Activated CD4-positive, alpha-beta memory T cell treated with anti-CD3 and anti-CD28 coated beads, Interleukin-2, amount 10 ng/mL, durations not matched to agents 7 days and 5 days (primary cell): ENCODE results near the gene PSMB9. TPM values are rescaled to one million over a fixed set of nuclear protein-coding genes. Genes with fewer than 3 reads are reported as not detected.
A peak's percentile ranks its signal among the peaks of the same experiment; 100 is the strongest.

Source experiments
- CTCF ChIA-PET: fragments of 350-600 bp; sonication (Branson Sonifier 250); formaldehyde crosslinking; loops from one replicate; lab custom pipeline; 2021; ENCODE audit warnings: antibody characterized with exemption, inconsistent platforms; lab: Charles Lee
- POLR2A ChIA-PET: fragments of 350-600 bp; sonication (Branson Sonifier 250); formaldehyde crosslinking; loops from one replicate; lab custom pipeline; 2021; ENCODE audit warnings: antibody characterized with exemption; lab: Charles Lee
- DNase-seq: peaks from one replicate; pipeline ENCODE4 v3.0.0-alpha.2; 2020
- H3K27ac Mint-ChIP-seq: one replicate; pipeline ENCODE4 v1.8.0; 2021; ENCODE audit warnings: mild to moderate bottlenecking, mixed read lengths
- H3K27me3 Mint-ChIP-seq: one replicate; pipeline ENCODE4 v1.8.0; 2021; ENCODE audit warnings: mixed read lengths
- H3K36me3 Mint-ChIP-seq: one replicate; pipeline ENCODE4 v1.8.0; 2021; ENCODE audit warnings: low read depth, mixed read lengths
- H3K4me1 Mint-ChIP-seq: one replicate; pipeline ENCODE4 v1.8.0; 2021; ENCODE audit warnings: mixed read lengths
- H3K4me3 Mint-ChIP-seq: one replicate; pipeline ENCODE4 v1.8.0; 2021; ENCODE audit warnings: mild to moderate bottlenecking, mixed read lengths
- H3K9me3 Mint-ChIP-seq: one replicate; pipeline ENCODE4 v1.8.0; 2021; ENCODE audit warnings: mixed read lengths
- total RNA-seq, 2 experiments: library from RNA; stranded (reverse); gene quantifications; one replicate each; pipeline ENCODE4 v1.2.3, GENCODE V29; 2021

Gene PSMB9
- total RNA-seq, 2 experiments from 2014 or later: 368 to 372 TPM

GRCh38 chr6:32840604-32841246 lies 13.3 kb upstream of the PSMB9 start:
- ChIA-PET POLR2A (interaction anchor here (0.6 to 16.8 kb wide), 6 partner anchors 10 to 155 kb away, joined by 3 to 1055 read pairs (median 102); partner anchors contain the start of genes BRD2, PSMB9 and TAP1), CTCF (interaction anchor here (3.6 to 6.3 kb wide), 4 partner anchors 17 to 132 kb away, joined by 37 to 337 read pairs (median 139); partner anchors contain the start of genes HLA-DMA, PSMB9 and TAP1)
- peaks cover 84% of the 10 kb centered on the region for H3K36me3 Mint-ChIP-seq
- DNase-seq: peak; percentile 65
- H3K27me3 Mint-ChIP-seq: no peaks in the 10 kb centered on the region
- H3K9me3 Mint-ChIP-seq: no peaks in the 10 kb centered on the region
- H3K4me1 Mint-ChIP-seq: peaks cover 62% of the 10 kb centered on the region
- H3K4me3 Mint-ChIP-seq: peak overlapping the region; percentile 97
- peak overlapping the region; percentile 99 for H3K27ac Mint-ChIP-seq

- H3K36me3 Mint-ChIP-seq: peaks cover 83% of the 10 kb centered on the region
- H3K9me3 Mint-ChIP-seq: no peaks in the 10 kb centered on the region
Measured at GRCh38 chr6:32842021-32842650, 11.9 kb upstream of the PSMB9 start.

DNA sequence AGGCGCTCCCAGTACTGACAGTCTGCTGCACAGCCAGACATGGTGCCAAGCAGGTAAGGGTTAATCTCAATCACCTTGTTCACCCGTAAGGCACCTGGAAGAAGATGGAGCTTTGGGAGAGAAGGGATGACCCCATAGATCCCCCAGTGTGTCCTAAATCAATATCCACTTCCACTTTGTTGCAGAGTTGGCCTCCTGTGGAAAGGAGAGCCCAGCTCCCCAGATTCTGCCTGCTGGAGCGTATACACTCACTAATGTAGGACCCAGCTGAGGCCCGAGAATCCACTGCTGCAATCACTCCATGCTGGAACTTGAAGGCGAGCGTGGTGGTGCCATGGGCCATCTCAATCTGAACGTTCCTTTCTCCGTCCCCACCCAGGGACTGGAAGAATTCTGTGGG lies 11.3 kb upstream of the PSMB9 start:
- ChIA-PET CTCF (interaction anchor here (0.6 to 6.3 kb wide), 4 partner anchors 15 to 1244 kb away, joined by 3 to 337 read pairs (median 118); partner anchors contain the start of genes PSMB9 and TAP1), POLR2A (interaction anchor here (0.7 to 16.8 kb wide), 7 partner anchors 8 to 142 kb away, joined by 3 to 1055 read pairs (median 80); partner anchors contain the start of genes BRD2, PSMB9 and TAP1)
- Mint-ChIP-seq H3K9me3 (no peaks in the 10 kb centered on the region), H3K27ac (peak overlapping the region; percentile 99), H3K36me3 (peaks cover 83% of the 10 kb centered on the region), H3K4me1 (peaks cover 59% of the 10 kb centered on the region), H3K27me3 (no peaks in the 10 kb centered on the region), H3K4me3 (peak overlapping the region; percentile 97)
- DNase-seq: no peak

More at GRCh38 chr6:32842021-32842650, 11.9 kb upstream of the PSMB9 start:
- Mint-ChIP-seq H3K27me3 (no peaks in the 10 kb centered on the region), H3K4me1 (peaks cover 58% of the 10 kb centered on the region), H3K27ac (peak overlapping the region; percentile 99), H3K4me3 (peak overlapping the region; percentile 97)
- CTCF ChIA-PET: interaction anchor here (0.6 to 6.3 kb wide), 5 partner anchors 9 to 1243 kb away, joined by 3 to 337 read pairs (median 3); partner anchors contain the start of genes PSMB9 and TAP1
- POLR2A ChIA-PET: interaction anchor here (0.7 to 16.8 kb wide), 7 partner anchors 8 to 142 kb away, joined by 3 to 1055 read pairs (median 80); partner anchors contain the start of genes BRD2, PSMB9 and TAP1
- no peak for DNase-seq

DNA sequence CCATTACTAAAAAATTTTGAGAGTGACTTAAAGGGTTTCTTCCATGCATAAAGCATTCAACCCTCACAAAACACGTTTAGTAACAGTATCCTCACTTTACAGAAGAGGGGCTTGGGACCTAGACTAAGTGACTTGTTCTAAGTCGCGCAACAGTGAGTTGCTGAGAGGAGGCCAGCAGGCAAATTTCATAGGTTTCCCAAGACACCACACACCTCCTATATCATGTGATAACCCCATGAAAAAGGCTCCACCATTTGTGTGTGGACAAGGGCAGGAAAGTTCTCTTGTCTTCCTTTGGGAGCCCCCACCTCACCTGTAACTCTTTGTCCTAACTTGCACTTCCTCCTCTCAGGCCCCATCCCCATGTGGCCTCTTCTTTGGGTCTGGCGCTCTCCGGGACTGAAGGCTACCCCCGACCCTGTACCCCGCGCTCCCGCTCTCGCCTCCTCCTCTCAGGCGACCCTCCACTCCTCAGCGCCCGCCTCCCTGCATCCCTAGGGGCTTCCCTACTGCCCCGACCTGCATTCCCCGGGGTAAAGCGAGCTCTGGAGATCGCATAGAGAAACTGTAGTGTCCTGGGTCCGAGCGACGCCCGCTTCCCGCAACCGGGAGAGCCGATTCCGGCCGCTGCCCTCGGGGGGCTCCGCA lies 10.5 kb upstream of the PSMB9 start:
- POLR2A ChIA-PET: interaction anchor here (1.9 to 16.8 kb wide), 11 partner anchors 7 to 651 kb away, joined by 4 to 1055 read pairs (median 19); partner anchors contain the start of genes BRD2, GPSM3, PSMB9 and RPS18
- peak overlapping the region; percentile 97 for H3K4me3 Mint-ChIP-seq

DNA sequence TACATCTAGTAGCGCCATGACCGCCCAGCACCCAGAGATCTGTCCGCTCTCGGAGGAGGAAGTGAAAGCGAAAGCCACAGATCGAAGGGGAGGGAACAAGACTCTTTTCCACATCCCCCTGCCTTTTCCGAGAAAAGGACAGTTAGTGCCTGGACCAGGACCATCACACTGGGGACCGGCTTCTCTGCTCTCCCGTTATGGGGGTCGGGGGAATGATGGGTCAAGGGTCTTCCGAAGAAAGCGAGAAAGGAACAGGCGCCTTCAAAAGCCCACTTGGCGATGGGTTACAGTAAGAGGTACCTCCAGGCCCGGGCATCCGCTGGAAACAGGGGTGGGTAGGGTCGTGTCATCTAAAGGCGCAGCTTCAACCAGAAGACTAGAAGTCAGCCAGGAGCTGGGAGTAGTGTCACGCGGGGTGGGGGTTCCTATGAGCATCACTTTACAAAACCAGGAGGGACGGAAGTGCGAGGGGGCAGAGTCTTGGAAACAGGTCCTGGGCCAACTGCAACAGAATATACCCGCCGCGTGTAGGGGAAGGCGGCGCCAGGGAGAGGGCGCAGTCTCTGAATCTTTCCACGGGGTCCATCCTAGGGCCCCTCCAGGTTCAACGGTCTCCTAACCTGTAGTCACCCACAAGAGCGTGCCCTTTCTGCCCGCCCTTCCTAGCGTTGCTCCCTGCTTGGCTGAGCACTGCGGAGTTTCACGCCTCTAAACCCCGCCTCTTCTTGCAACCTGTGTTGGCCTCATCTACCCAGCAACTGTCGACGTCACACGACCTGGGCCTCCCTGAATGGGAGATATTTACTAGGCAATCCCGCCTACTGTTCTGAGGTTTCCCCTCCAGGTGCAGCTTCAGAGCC lies 9.8 kb upstream of the PSMB9 start, which contains the start of gene PSMB8:
TSS of gene PSMB8 (minus strand) at position 69 of the 860 bp plus-strand sequence. CDS start at position 18, 51 bp downstream.
- H3K4me1 Mint-ChIP-seq: peaks cover 69% of the 10 kb centered on the region
- H3K4me3 Mint-ChIP-seq: peak within 1 kb of the TSS; percentile 97
- H3K27me3 Mint-ChIP-seq: no peaks in the 10 kb centered on the region
- H3K36me3 Mint-ChIP-seq: peaks cover 96% of the 10 kb centered on the region
- H3K9me3 Mint-ChIP-seq: no peaks in the 10 kb centered on the region
- DNase-seq: peak; percentile 99
- POLR2A ChIA-PET: interaction anchor here (0.7 to 16.8 kb wide), 24 partner anchors 10 to 1009 kb away, joined by 3 to 1055 read pairs (median 6); partner anchors contain the start of genes ATF6B, BRD2, GPSM3 and HLA-DMA
- peak within 1 kb of the TSS; percentile 99 for H3K27ac Mint-ChIP-seq
- CTCF ChIA-PET: interaction anchor here (1.4 to 3.9 kb wide), 8 partner anchors 12 to 140 kb away, joined by 3 to 96 read pairs (median 6); partner anchors contain the start of genes HLA-DMA, HLA-DMB, PSMB9 and TAP1

More for the DNA sequence above, 10.5 kb upstream of the PSMB9 start:
- CTCF ChIA-PET: interaction anchor here (1.5 to 3.9 kb wide), 3 partner anchors 13 to 98 kb away, joined by 3 to 96 read pairs (median 34); partner anchors contain the start of genes HLA-DMB, PSMB9 and TAP1
- H3K36me3 Mint-ChIP-seq: peaks cover 91% of the 10 kb centered on the region
- H3K4me1 Mint-ChIP-seq: peaks cover 66% of the 10 kb centered on the region
- H3K9me3 Mint-ChIP-seq: no peaks in the 10 kb centered on the region
- H3K27ac Mint-ChIP-seq: peak overlapping the region; percentile 99
- no peak for DNase-seq
- H3K27me3 Mint-ChIP-seq: no peaks in the 10 kb centered on the region

DNA sequence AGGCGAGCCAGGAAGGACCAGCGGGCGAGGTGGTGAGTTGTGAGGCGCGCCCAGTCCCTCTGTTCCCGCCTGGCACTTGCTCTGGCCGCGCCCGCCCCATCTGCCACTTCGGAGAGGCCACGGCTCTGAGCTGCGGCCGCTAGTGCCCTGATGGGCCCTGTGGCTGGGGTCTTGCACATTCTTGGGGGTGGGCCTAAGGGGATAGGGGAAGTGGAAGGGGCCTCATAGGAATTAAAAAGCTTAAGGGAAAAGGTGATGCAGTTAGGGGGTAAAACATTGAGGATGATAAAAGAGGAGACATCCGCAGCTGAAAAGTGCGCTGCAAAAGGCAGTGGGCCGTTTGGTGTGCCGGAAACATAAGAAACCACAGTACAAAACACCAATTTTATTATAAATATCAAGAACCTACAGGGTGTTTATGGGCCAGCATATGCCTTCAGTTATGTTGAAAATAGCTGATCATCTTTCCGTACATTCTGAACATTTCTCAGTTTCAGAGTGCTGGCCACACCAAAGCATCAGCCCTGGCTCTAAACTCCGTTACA lies 9.1 kb upstream of the PSMB9 start:
- Mint-ChIP-seq H3K36me3 (peaks cover 95% of the 10 kb centered on the region), H3K4me3 (peak overlapping the region; percentile 97), H3K9me3 (no peaks in the 10 kb centered on the region), H3K4me1 (peaks cover 66% of the 10 kb centered on the region), H3K27me3 (no peaks in the 10 kb centered on the region), H3K27ac (peak overlapping the region; percentile 99)
- POLR2A ChIA-PET: interaction anchor here (0.7 to 16.8 kb wide), 31 partner anchors 7 to 1010 kb away, joined by 3 to 1055 read pairs (median 4); partner anchors contain the start of genes ATF6B, BRD2, GPSM3 and HLA-DMA
- no peak for DNase-seq
- CTCF ChIA-PET: interaction anchor here (0.6 to 3.9 kb wide), 10 partner anchors 11 to 140 kb away, joined by 3 to 96 read pairs (median 5); partner anchors contain the start of genes HLA-DMA, HLA-DMB, PSMB9 and TAP1

- peaks cover 66% of the 10 kb centered on the region for H3K4me1 Mint-ChIP-seq
- POLR2A ChIA-PET: interaction anchor here (0.8 to 16.8 kb wide), 30 partner anchors 8 to 1010 kb away, joined by 3 to 1055 read pairs (median 4); partner anchors contain the start of genes ATF6B, BRD2, GPSM3 and HLA-DMA
- DNase-seq: peak; percentile 66
- no peaks in the 10 kb centered on the region for H3K27me3 Mint-ChIP-seq
- no peaks in the 10 kb centered on the region for H3K9me3 Mint-ChIP-seq
- CTCF ChIA-PET: interaction anchor here (0.6 to 3.9 kb wide), 11 partner anchors 11 to 499 kb away, joined by 3 to 96 read pairs (median 5); partner anchors contain the start of genes HLA-DMA, PSMB9 and TAP1
- peaks cover 95% of the 10 kb centered on the region for H3K36me3 Mint-ChIP-seq
- peak overlapping the region; percentile 99 for H3K27ac Mint-ChIP-seq
- H3K4me3 Mint-ChIP-seq: peak overlapping the region; percentile 97
Measured at GRCh38 chr6:32845384-32845884, 8.6 kb upstream of the PSMB9 start.

DNA sequence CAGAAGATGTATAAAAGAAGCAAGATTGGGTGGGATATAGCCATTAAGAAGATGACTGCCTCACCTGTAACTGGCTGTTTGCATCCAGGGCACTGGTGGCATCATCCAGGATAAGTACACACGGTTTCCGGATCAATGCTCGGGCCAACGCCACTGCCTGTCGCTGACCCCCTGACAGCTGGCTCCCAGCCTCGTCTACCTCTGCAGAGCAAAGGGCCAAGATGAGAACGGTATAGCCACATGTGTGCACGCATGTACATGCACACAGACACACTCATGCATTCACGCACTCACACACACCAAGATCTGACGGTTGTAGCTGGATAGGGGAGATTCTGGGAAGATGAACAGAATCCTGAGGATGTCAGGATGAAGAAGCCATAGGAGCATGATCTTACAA lies 7.0 kb upstream of the PSMB9 start:
- DNase-seq: no peak
- peak overlapping the region; percentile 99 for H3K27ac Mint-ChIP-seq
- peaks cover 64% of the 10 kb centered on the region for H3K4me1 Mint-ChIP-seq

DNA sequence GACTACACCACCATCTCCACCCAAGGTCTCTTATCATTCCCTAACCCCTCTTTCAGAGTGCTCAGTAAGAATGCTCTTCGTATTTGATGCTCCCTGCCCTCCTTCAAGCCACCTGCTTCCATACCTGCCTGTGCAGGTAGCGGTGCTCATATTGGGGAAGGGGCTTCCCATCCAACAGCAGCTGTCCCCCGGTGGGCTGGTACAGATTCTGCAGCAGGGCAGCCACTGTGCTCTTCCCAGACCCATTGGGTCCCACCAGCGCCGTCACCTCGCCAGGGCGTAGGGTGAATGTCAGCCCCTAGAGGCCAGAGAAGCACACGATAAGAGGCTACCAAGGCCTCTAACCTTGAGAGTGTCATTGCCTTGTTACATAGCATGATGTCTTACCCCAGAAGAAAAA lies 6.2 kb upstream of the PSMB9 start:
- ChIA-PET CTCF (interaction anchor here (1.3 kb wide), 1 partner anchor 9 kb away, joined by 5 read pairs; the partner anchor contains the start of gene TAP2), POLR2A (interaction anchor here (3.0 to 16.8 kb wide), 3 partner anchors 9 to 123 kb away, joined by 11 to 1055 read pairs (median 656); partner anchors contain the start of genes BRD2, PSMB9, TAP1 and TAP2)
- Mint-ChIP-seq H3K27me3 (no peaks in the 10 kb centered on the region), H3K36me3 (peaks cover 96% of the 10 kb centered on the region), H3K4me1 (peaks cover 60% of the 10 kb centered on the region), H3K9me3 (no peaks in the 10 kb centered on the region), H3K4me3 (peak overlapping the region; percentile 97), H3K27ac (peak overlapping the region; percentile 99)
- DNase-seq: no peak

More for the DNA sequence above, 7.0 kb upstream of the PSMB9 start:
- POLR2A ChIA-PET: interaction anchor here (3.0 to 16.8 kb wide), 4 partner anchors 9 to 124 kb away, joined by 11 to 1055 read pairs (median 357); partner anchors contain the start of genes BRD2, PSMB9, TAP1 and TAP2
- H3K27me3 Mint-ChIP-seq: no peaks in the 10 kb centered on the region
- H3K36me3 Mint-ChIP-seq: peaks cover 96% of the 10 kb centered on the region
- H3K4me3 Mint-ChIP-seq: peak overlapping the region; percentile 97
- no peaks in the 10 kb centered on the region for H3K9me3 Mint-ChIP-seq
- CTCF ChIA-PET: interaction anchor here (1.3 to 3.9 kb wide), 3 partner anchors 9 to 21 kb away, joined by 5 to 96 read pairs (median 34); partner anchors contain the start of genes PSMB9, TAP1 and TAP2

GRCh38 chr6:32849126-32849525 lies 4.9 kb upstream of the PSMB9 start:
- Mint-ChIP-seq H3K36me3 (peaks cover 90% of the 10 kb centered on the region), H3K27me3 (no peaks in the 10 kb centered on the region), H3K27ac (peak overlapping the region; percentile 99), H3K4me1 (peaks cover 60% of the 10 kb centered on the region), H3K9me3 (no peaks in the 10 kb centered on the region), H3K4me3 (peak overlapping the region; percentile 97)
- DNase-seq: no peak
- ChIA-PET CTCF (interaction anchor here (0.7 to 3.3 kb wide), 3 partner anchors 9 to 19 kb away, joined by 3 to 29 read pairs (median 10); partner anchors contain the start of gene TAP2), POLR2A (interaction anchor here (1.0 to 3.7 kb wide), 3 partner anchors 9 to 122 kb away, joined by 3 to 80 read pairs (median 61); partner anchors contain the start of genes BRD2 and TAP2)
